Activated T-cell treated with anti-CD3 and anti-CD28 coated beads for 24 hours (primary cell): Measurements from ENCODE around the gene FOXO1.

Experiments used
- DNase-seq: peaks from one replicate; pipeline ENCODE4 v3.0.0-alpha.2; 2020; ENCODE audit warnings: low read depth

The FOXO1 gene

GRCh38 chr13:40665126-40666044, 1.1 kb downstream of the FOXO1 start:
- no peak for DNase-seq

- DNase-seq: peak; percentile 52
These were observed 1.9 kb downstream of the FOXO1 start for GRCh38 chr13:40664350-40665125.

GRCh38 chr13:40664100-40664349, 2.4 kb downstream of the FOXO1 start:
- peak; percentile 69 for DNase-seq

- no peak for DNase-seq
These were observed 3.6 kb downstream of the FOXO1 start for GRCh38 chr13:40662866-40663265.

- DNase-seq: no peak
These were observed 4.4 kb downstream of the FOXO1 start for GRCh38 chr13:40661875-40662665.

GRCh38 chr13:40660692-40661091, 5.7 kb downstream of the FOXO1 start:
- no peak for DNase-seq

GRCh38 chr13:40660141-40660664, 6.2 kb downstream of the FOXO1 start:
- no peak for DNase-seq

GRCh38 chr13:40657951-40658350, 8.5 kb downstream of the FOXO1 start:
- DNase-seq: no peak

- no peak for DNase-seq
These were observed 9.1 kb downstream of the FOXO1 start for GRCh38 chr13:40657307-40657706.

- no peak for DNase-seq
These were observed 10.1 kb downstream of the FOXO1 start for GRCh38 chr13:40656358-40656757.

GRCh38 chr13:40653527-40654318, 12.7 kb downstream of the FOXO1 start:
- DNase-seq: no peak

GRCh38 chr13:40652588-40652940, 13.9 kb downstream of the FOXO1 start:
- no peak for DNase-seq

- no peak for DNase-seq
These were observed 14.4 kb downstream of the FOXO1 start for GRCh38 chr13:40651866-40652587.

- DNase-seq: no peak
These were observed 17.6 kb downstream of the FOXO1 start for GRCh38 chr13:40648841-40649240.

- no peak for DNase-seq
These were observed 18.4 kb downstream of the FOXO1 start for GRCh38 chr13:40648040-40648439.

GRCh38 chr13:40644838-40645604, 21.4 kb downstream of the FOXO1 start:
- no peak for DNase-seq

- no peak for DNase-seq
These were observed 25.5 kb downstream of the FOXO1 start for GRCh38 chr13:40640845-40641458.

- no peak for DNase-seq
These were observed 26.2 kb downstream of the FOXO1 start for GRCh38 chr13:40640202-40640601.

GRCh38 chr13:40639221-40639681, 27.2 kb downstream of the FOXO1 start:
- DNase-seq: no peak

GRCh38 chr13:40637643-40638042, 28.8 kb downstream of the FOXO1 start:
- no peak for DNase-seq
